Esophagus muscularis mucosa (tissue), 4 donors: ENCODE results near the gene RILPL1.
"Not testable (repeated sequence)": the region's sequence is repeated elsewhere in the genome, so short reads cannot be mapped to it uniquely, and the experiment has no call there.

Source experiments
- EP300 ChIP-seq: sonication (generic); formaldehyde crosslinking; IDR thresholded peaks from one replicate; pipeline ENCODE4 v1.6.1; 2017; ENCODE audit warnings: antibody characterized with exemption
- POLR2A ChIP-seq: fragments of 450-650 bp; IDR thresholded peaks from one replicate; pipeline ENCODE4 v1.6.1; 2017; ENCODE audit warnings: antibody characterized with exemption, moderate library complexity, mild to moderate bottlenecking, low read depth
- POLR2AphosphoS5 ChIP-seq, 2 donors: sonication (generic); formaldehyde crosslinking; IDR thresholded peaks; one replicate each; pipeline ENCODE4 v1.6.1; 2017; ENCODE audit warnings: antibody characterized with exemption in 2 of 2
- TF ChIP-seq, protein P1 (sequence below), 3 experiments: fragments of 200-600 bp in 2 of 3; fragments of 450-650 bp in 1 of 3; sonication (generic) in 2 of 3; IDR thresholded peaks; one replicate each; pipeline ENCODE4 v1.5.1; 2017 to 2019; ENCODE audit warnings: antibody characterized with exemption in 3 of 3, mild to moderate bottlenecking in 2 of 3, moderate library complexity in 1 of 3

DNA sequence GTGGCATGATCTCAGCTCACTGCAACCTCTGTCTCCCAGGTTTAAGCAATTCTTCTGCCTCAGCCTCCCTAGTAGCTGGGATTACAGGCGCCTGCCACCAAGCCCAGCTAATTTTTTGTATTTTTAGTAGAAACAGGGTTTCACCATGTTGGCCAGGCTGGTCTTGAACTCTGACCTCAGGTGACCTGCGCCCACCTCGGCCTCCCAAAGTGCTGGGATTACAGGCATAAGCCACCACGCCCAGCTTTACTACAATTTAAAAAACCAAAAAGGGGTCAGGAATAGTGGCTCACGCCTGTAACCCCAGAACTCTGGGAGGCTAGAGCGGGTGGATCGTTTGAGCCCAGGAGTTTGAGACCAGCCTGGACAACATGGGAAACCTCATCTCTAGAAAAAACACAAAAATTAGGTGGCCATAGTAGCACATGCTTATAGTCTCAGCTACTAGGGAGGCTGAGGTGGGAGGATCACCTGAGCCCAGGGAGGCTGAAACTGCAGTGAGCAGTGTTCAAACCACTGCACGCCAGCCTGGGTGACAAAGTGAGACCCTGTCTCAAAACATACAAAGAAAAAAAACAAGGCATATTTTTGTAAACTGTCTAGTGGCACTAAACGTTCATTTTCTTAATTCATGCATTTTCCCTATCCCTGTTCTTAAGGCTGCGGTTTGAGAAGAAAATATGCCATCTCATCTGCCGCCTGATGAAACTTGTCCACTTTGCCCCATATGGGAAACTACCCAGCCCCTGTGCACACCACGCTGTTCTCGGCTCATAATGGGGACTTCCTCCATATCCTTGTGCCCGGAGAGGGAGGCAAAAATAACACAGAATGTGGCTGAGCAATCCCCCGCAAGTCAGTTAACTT, 101.3 kb downstream of the RILPL1 start:
- TF ChIP-seq, protein P1, sequence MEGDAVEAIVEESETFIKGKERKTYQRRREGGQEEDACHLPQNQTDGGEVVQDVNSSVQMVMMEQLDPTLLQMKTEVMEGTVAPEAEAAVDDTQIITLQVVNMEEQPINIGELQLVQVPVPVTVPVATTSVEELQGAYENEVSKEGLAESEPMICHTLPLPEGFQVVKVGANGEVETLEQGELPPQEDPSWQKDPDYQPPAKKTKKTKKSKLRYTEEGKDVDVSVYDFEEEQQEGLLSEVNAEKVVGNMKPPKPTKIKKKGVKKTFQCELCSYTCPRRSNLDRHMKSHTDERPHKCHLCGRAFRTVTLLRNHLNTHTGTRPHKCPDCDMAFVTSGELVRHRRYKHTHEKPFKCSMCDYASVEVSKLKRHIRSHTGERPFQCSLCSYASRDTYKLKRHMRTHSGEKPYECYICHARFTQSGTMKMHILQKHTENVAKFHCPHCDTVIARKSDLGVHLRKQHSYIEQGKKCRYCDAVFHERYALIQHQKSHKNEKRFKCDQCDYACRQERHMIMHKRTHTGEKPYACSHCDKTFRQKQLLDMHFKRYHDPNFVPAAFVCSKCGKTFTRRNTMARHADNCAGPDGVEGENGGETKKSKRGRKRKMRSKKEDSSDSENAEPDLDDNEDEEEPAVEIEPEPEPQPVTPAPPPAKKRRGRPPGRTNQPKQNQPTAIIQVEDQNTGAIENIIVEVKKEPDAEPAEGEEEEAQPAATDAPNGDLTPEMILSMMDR (IDR thresholded peaks at IDR 0.05) = not testable (repeated sequence)
- TF ChIP-seq EP300; POLR2AphosphoS5 (IDR thresholded peaks at IDR 0.05); POLR2A: not testable (repeated sequence)
